HepG2 (cell line): ENCODE measurements around the gene SKI. TPM values are rescaled to one million over a fixed set of nuclear protein-coding genes. Genes with fewer than 3 reads are reported as not detected.
A peak's percentile ranks its signal among the peaks of the same experiment; 100 is the strongest.

ENCODE experiments used
- DNMT1 ChIP-seq: sonication (generic); formaldehyde crosslinking; IDR thresholded peaks from 2 replicates; pipeline ENCODE4 v1.5.1; 2020; ENCODE audit warnings: mild to moderate bottlenecking, missing genetic modification reagents
- FOXA1 ChIP-seq, 2 experiments: fragments of 450-650 bp in 1 of 2; sonication (generic) in 1 of 2; formaldehyde crosslinking in 1 of 2; IDR thresholded peaks; 2 replicates each; pipeline versions ENCODE4 v1.4.0 to v1.6.1; 2016 to 2020; ENCODE audit warnings: missing genetic modification reagents in 1 of 2
- KDM2A ChIP-seq: sonication (generic); formaldehyde crosslinking; IDR thresholded peaks from 2 replicates; pipeline ENCODE4 v1.4.0; 2020; ENCODE audit warnings: low read depth, missing genetic modification reagents, borderline replicate concordance
- MAFK ChIP-seq, 2 experiments: IDR thresholded peaks in 1 of 2; conservative IDR thresholded peaks in 1 of 2; 2 replicates each; pipeline ENCODE4 v1.6.1; 2011; ENCODE audit warnings: improper control_type of control experiment in 2 of 2, low read length in 2 of 2
- NR1H2 ChIP-seq: sonication (generic); formaldehyde crosslinking; IDR thresholded peaks from 2 replicates; pipeline ENCODE4 v1.8.1; 2022; ENCODE audit warnings: low read depth, missing genetic modification reagents, borderline replicate concordance
- PHF20 ChIP-seq: sonication (generic); formaldehyde crosslinking; IDR thresholded peaks from 2 replicates; pipeline ENCODE4 v1.5.0; 2020; ENCODE audit warnings: mild to moderate bottlenecking, missing genetic modification reagents
- SMAD3 ChIP-seq: sonication (generic); formaldehyde crosslinking; IDR thresholded peaks from 2 replicates; pipeline ENCODE4 v1.4.0; 2020; ENCODE audit warnings: missing genetic modification reagents
- THAP9 ChIP-seq: sonication (generic); formaldehyde crosslinking; IDR thresholded peaks from 2 replicates; pipeline ENCODE4; 2020; ENCODE audit warnings: missing genetic modification reagents, mild to moderate bottlenecking, borderline replicate concordance
- UBTF ChIP-seq: sonication (generic); formaldehyde crosslinking; IDR thresholded peaks from 2 replicates; pipeline ENCODE4 v1.4.0; 2020; ENCODE audit warnings: mild to moderate bottlenecking, missing genetic modification reagents
- ZBTB20 ChIP-seq: sonication (generic); formaldehyde crosslinking; IDR thresholded peaks from 2 replicates; pipeline ENCODE4 v1.8.1; 2023; ENCODE audit warnings: missing genetic modification reagents, low read depth, mild to moderate bottlenecking, borderline replicate concordance
- ZBTB38 ChIP-seq: sonication (generic); formaldehyde crosslinking; IDR thresholded peaks from 2 replicates; pipeline ENCODE4 v1.5.1; 2020; ENCODE audit warnings: mild to moderate bottlenecking, missing genetic modification reagents
- ZFP41 ChIP-seq: sonication (generic); formaldehyde crosslinking; IDR thresholded peaks from 2 replicates; pipeline ENCODE4 v1.4.0; 2020; ENCODE audit warnings: mild to moderate bottlenecking, missing genetic modification reagents, borderline replicate concordance
- ZFP91 ChIP-seq: sonication (generic); formaldehyde crosslinking; IDR thresholded peaks from 2 replicates; pipeline ENCODE4 v1.9.0; 2022; ENCODE audit warnings: missing genetic modification reagents, mild to moderate bottlenecking, borderline replicate concordance
- ZFX ChIP-seq: sonication (generic); formaldehyde crosslinking; IDR thresholded peaks from 2 replicates; pipeline ENCODE4 v1.4.0; 2020; ENCODE audit warnings: mild to moderate bottlenecking, low read depth, missing genetic modification reagents, moderate library complexity
- ZNF468 ChIP-seq: sonication (generic); formaldehyde crosslinking; IDR thresholded peaks from 2 replicates; pipeline ENCODE4 v1.8.0; 2022; ENCODE audit warnings: mild to moderate bottlenecking, moderate library complexity, missing genetic modification reagents
- ZNF530 ChIP-seq: sonication (generic); formaldehyde crosslinking; IDR thresholded peaks from 2 replicates; pipeline ENCODE4 v1.5.0; 2020; ENCODE audit warnings: low read depth, mild to moderate bottlenecking, missing genetic modification reagents
- ZNF550 ChIP-seq: sonication (generic); formaldehyde crosslinking; IDR thresholded peaks from 2 replicates; pipeline ENCODE4 v1.4.0; 2020; ENCODE audit warnings: mild to moderate bottlenecking, missing genetic modification reagents, borderline replicate concordance
- ZNF607 ChIP-seq: sonication (generic); formaldehyde crosslinking; IDR thresholded peaks from 2 replicates; pipeline ENCODE4 v1.5.1; 2020; ENCODE audit warnings: missing genetic modification reagents, mild to moderate bottlenecking, borderline replicate concordance
- ZNF766 ChIP-seq: sonication (generic); formaldehyde crosslinking; IDR thresholded peaks from 2 replicates; pipeline ENCODE4 v1.5.0; 2020; ENCODE audit warnings: missing genetic modification reagents, borderline replicate concordance
- polyA plus RNA-seq, 8 experiments: library from polyadenylated mRNA; depleted of rRNA in 3 of 8; stranded (reverse) in 7 of 8; unstranded in 1 of 8; fragments of >200 nt; fragmentation: Illumina TruSeq in 4 of 8; extraction: Trizol in 4 of 8; gene quantifications; 2 replicates each; pipeline versions ENCODE4 v1.2.1 to v1.2.3, GENCODE V29; 2011 to 2016; ENCODE audit warnings: low read depth in 4 of 8, missing spikeins in 1 of 8, mixed read lengths in 1 of 8; ENCODE audit not compliant: insufficient read depth in 1 of 8
- total RNA-seq, 5 experiments: library from RNA; depleted of rRNA; stranded (reverse); fragments of >200 nt; fragmentation: Illumina TruSeq; extraction: Trizol; gene quantifications; 2 replicates each; pipeline ENCODE4 v1.2.3, GENCODE V29; 2016; ENCODE audit warnings: low read depth in 1 of 5
- TF ChIP-seq, protein P1 (sequence below): IDR thresholded peaks from 2 replicates; pipeline ENCODE4 v1.6.1; 2016; ENCODE audit warnings: missing compliant biosample characterization, missing genetic modification reagents, borderline replicate concordance

Gene SKI
- total and polyA plus RNA-seq, 2 of the 13 experiments (the other 11 are each of a cell fraction or from before 2014, with no cell fraction given): 4.7 to 6.9 TPM

GRCh38 chr1:2214541-2215241 is 13.4 kb upstream of the SKI start (continued):
- peak; percentile 61 for TF ChIP-seq UBTF (CRISPR knock-in tag)
- TF ChIP-seq ZNF530 (CRISPR knock-in tag): no peak
- TF ChIP-seq ZFP91 (CRISPR knock-in tag): peak; percentile 45
- TF ChIP-seq, protein P1, sequence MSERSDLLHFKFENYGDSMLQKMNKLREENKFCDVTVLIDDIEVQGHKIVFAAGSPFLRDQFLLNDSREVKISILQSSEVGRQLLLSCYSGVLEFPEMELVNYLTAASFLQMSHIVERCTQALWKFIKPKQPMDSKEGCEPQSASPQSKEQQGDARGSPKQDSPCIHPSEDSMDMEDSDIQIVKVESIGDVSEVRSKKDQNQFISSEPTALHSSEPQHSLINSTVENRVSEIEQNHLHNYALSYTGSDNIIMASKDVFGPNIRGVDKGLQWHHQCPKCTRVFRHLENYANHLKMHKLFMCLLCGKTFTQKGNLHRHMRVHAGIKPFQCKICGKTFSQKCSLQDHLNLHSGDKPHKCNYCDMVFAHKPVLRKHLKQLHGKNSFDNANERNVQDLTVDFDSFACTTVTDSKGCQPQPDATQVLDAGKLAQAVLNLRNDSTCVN (CRISPR knock-in tag): no peak
- TF ChIP-seq KDM2A (CRISPR knock-in tag): peak; percentile 4; the same call in 1 of the 2 replicates
- 0 out of 2 replicates have a peak, but pooled peaks have one; percentile 33 for TF ChIP-seq SMAD3
- peak; percentile 87 for TF ChIP-seq ZFX (CRISPR knock-in tag)
- no peak for TF ChIP-seq FOXA1 (IDR thresholded peaks at IDR 0.05)
- 0 out of 2 replicates have a peak, but pooled peaks have one; percentile 5 for TF ChIP-seq FOXA1 (CRISPR knock-in tag; IDR thresholded peaks at IDR 0.05)
- no peak for TF ChIP-seq PHF20 (CRISPR knock-in tag)
- TF ChIP-seq ZFP41 (CRISPR knock-in tag): peak; percentile 40; the same call in 1 of the 2 replicates
- 0 out of 2 replicates have a peak, but pooled peaks have one; percentile 29 for TF ChIP-seq ZBTB20 (CRISPR knock-in tag)
- TF ChIP-seq THAP9: peak; percentile 39
- TF ChIP-seq ZNF607 (CRISPR knock-in tag): no peak
- no peak for TF ChIP-seq ZNF766 (CRISPR knock-in tag)
- 0 out of 2 replicates have a peak, but pooled peaks have one; percentile 24 for TF ChIP-seq DNMT1 (CRISPR knock-in tag)
- TF ChIP-seq NR1H2 (CRISPR knock-in tag): no peak
- TF ChIP-seq ZNF468 (CRISPR knock-in tag): 0 out of 2 replicates have a peak, but pooled peaks have one; percentile 34
- peak; percentile 52; the same call in 1 of the 2 replicates for TF ChIP-seq ZNF550
- 0 out of 2 replicates have a peak, but pooled peaks have one; percentile 27 for TF ChIP-seq ZBTB38 (CRISPR knock-in tag)
- no peak for TF ChIP-seq MAFK (conservative IDR thresholded peaks at IDR 0.05 in 1 of 2, IDR thresholded peaks at IDR 0.05 in 1 of 2; ENCODE audit: low read length in 2 of 2)
